Amygdala (tissue), 56 donors: Measurements from ENCODE around the gene EGLN2.

ENCODE experiments used
- DNase-seq, 56 donors: peaks; one replicate each; lab custom pipeline; 2025; lab: John Stamatoyannopoulos, UW

The EGLN2 gene

DNA sequence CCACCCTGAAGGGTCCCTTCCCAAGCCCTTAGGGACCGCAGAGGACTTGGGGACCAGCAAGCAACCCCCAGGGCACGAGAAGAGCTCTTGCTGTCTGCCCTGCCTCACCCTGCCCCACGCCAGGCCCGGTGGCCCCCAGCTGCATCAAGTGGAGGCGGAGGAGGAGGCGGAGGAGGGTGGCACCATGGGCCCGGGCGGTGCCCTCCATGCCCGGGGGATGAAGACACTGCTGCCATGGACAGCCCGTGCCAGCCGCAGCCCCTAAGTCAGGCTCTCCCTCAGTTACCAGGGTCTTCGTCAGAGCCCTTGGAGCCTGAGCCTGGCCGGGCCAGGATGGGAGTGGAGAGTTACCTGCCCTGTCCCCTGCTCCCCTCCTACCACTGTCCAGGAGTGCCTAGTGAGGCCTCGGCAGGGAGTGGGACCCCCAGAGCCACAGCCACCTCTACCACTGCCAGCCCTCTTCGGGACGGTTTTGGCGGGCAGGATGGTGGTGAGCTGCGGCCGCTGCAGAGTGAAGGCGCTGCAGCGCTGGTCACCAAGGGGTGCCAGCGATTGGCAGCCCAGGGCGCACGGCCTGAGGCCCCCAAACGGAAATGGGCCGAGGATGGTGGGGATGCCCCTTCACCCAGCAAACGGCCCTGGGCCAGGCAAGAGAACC lies 1.5 kb downstream of the EGLN2 start:
- DNase-seq, result peak in 1 of 56 donors; percentile 31

DNA sequence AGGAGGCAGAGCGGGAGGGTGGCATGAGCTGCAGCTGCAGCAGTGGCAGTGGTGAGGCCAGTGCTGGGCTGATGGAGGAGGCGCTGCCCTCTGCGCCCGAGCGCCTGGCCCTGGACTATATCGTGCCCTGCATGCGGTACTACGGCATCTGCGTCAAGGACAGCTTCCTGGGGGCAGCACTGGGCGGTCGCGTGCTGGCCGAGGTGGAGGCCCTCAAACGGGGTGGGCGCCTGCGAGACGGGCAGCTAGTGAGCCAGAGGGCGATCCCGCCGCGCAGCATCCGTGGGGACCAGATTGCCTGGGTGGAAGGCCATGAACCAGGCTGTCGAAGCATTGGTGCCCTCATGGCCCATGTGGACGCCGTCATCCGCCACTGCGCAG lies 2.0 kb downstream of the EGLN2 start:
- DNase-seq, result peak in 2 of 56 donors; percentile 18 to 45

DNA sequence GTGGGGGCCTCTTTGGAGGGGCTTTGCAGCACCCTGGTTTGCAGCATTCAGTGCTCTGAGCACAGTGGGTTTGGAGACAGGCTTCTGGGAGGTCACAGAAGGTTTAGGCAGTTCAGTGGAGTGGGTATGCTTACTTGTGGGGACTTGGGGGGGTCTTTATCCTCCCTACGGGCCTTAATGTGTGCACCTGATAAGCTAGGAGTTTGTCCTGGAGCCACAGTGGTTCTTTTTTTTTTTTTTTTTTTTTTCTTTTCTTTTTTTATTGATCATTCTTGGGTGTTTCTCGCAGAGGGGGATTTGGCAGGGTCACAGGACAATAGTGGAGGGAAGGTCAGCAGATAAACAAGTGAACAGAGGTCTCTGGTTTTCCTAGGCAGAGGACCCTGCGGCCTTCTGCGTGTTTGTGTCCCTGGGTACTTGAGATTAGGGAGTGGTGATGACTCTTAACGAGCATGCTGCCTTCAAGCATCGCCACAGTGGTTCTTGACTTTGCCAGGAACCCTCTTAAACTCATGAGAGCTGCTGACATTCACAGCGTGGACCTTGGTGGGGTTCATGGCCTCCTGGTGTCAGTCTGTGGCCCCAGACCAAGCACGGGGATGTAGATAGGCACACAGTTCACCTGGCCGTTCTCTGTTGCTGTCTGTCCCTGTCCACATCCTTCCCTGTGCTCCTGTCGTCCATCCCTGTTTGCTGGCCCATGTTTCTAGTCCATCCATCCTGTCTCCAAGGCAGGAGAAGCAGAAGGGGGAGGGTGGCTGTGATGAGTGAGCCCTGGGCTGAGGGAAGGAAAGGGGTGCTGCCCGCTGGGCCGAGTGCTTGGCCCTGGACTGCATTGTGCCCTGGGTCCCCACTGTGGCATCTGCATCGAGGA lies 2.7 kb downstream of the EGLN2 start:
- DNase-seq, result no peak

DNA sequence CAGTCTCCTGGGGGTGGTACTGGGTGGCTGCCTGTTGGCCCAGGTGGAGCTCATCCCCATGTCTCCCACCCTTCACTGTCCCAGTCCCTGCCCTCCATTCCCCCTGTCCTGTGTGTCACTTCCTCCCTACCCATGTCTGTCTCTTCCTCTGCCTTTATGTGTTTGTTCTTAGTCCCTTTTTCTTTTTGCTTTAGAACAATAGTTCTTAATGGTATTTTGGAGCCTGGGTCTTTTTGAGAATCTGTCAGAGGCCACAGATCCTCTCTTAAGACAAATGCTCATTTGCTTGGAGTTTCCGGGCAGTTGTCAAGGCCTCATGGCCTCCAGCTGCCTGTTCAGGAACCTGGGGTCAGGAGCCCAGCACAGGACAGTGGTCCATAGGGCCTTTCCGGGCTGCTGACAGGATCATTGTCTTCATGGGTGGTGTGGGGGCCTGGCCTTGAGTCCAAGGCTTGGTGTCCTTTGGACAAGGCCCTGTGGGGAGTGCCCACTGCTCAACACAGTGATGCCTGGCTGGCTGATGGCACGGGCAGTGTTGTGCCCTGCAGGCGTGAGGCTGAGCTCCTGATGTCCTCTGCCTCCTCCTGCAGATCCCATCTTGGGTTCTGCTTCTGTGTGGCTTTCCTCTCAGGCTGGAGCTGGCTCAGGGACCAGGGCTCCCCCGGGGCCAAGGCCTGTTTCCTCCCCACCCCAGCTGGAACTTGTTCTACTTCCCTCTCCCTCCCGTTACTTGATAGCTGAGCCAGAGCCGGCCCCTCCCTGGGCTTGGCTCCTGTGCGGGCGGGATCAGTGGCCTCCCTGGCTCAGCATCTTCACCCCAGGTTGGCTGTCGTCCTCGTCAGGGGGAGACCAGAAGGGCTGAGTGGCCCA lies 3.5 kb downstream of the EGLN2 start:
- peak in 2 of 56 donors; percentile 23 to 26 for DNase-seq

DNA sequence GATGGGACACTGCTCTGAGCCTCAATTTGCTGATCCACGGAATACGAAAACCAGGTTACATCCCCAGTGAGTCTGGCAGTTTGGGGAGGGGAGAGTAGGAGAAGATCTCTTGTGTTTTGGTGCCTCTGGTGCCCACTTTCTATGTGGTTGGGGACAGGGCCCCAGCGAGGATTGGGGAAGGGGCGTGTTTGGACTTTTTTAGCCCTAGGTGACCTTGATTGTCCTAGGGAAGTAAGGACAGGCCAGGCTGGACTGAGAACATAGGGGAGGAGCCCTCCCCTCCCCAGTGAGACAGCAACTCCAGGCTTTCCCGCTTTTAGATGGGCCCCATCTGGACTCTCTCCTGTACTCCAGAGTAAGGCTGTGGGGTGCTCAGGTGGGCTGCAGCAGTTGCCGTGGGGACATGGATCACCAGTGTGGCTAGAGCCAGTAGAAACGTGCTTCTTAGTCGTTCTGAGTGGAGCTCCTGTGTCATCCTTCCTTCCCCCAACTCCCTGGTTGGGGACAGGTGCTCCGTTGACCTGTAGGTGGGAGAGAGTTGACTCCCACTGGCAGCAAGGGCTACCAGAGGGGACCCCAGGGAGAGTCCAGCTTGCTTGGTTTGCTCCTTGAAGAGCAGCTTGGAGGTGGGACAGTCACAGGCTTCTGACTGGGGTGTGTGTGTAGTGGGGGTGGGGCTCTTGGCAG lies 4.3 kb downstream of the EGLN2 start:
- no peak for DNase-seq

DNA sequence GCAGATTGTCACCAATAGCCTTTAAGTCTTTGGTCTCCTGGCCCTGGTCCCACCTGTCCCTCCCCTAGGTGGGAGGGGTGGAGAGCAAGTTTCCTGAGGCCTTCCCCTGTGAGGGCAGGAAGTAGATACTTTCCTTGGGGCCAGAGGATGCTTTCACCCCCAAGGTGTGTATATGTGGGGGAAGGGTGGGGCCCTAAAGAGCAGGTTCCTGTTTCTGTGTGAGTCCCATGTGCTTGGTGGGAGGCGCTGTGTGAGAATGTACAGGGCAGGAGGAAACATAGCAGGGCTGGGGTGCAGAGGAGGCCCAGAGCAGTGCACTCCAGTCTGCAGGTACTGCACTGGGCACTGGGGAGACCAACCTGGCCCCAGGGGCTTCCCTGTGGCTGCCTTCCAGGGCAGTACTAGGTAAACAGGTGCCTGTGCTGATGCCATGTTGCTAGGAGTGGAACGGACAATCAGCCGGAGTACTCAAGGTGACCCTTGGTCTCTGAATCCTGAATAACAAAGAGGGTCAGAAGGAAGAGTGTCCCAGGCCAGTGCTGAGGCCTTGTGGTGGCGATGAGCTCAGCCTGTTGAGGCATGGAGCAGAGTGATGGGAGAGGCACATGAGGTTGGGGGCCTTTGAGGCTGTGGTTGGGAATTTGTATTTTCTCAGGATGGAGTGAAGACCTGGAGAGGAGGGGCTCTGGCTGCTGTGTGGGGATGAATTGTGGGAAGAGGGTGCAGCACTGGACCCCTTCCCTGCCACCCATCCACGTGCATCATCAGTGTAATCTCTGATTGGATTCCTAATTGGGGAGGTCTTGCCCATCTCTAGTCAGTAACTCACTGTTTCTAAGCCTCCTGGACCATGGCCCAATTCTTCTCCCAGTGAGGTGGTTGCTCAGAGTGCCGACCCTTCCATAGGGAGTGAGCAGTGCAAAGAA lies 5.1 kb downstream of the EGLN2 start:
- no peak for DNase-seq

DNA sequence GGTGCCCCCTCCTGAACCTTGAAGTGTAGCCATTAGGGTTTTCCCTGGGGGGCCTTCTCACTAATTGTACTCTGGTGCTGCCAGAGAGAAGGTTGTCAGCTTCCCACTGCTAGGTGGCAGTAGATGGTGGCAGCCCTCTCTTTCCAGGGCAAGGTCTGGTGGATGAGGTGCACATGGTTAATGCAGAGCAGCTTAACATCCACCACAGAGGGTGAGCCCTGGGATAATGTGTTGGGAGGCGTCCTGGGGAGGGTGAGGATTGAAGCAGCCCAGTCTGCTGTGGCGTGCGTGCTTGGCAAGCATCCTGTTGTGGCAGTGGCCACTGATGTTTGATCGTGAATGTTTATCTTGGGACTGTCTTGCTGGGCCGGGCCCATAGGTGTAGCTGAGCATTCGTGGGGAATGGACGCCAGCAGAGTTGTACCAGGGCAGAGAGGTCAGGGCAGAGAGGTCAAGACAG lies 5.8 kb downstream of the EGLN2 start:
- DNase-seq, result peak in 1 of 56 donors; percentile 14

DNA sequence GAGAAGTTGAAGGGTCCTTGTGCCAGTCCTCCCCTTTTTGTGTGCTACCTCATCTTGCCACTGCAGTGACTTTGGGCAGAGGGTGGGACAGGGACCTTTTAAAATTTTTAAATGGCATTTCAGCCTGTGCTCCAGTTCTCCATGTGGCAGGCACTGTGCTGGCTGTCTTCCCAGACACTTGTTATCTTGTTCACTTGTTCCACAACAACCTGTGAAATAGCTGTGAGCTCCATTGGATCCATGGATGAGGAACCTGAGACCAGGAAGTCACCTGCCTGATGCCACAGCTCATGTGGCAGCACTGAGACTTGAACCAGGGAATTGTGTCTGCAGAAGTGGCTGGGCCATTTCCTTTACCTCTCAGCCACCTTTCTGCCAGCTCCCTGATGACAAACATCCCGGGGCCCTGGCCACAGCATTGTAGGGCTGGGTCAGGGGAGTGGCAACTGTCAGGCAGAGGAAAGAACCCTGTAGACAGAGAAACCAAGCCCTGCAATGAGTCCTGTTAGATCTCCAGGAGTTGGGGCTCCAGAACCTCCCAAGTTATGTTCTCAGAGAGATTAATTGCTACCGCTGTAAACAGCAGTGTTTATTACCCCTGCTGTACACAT lies 6.4 kb downstream of the EGLN2 start:
- DNase-seq, result no peak

DNA sequence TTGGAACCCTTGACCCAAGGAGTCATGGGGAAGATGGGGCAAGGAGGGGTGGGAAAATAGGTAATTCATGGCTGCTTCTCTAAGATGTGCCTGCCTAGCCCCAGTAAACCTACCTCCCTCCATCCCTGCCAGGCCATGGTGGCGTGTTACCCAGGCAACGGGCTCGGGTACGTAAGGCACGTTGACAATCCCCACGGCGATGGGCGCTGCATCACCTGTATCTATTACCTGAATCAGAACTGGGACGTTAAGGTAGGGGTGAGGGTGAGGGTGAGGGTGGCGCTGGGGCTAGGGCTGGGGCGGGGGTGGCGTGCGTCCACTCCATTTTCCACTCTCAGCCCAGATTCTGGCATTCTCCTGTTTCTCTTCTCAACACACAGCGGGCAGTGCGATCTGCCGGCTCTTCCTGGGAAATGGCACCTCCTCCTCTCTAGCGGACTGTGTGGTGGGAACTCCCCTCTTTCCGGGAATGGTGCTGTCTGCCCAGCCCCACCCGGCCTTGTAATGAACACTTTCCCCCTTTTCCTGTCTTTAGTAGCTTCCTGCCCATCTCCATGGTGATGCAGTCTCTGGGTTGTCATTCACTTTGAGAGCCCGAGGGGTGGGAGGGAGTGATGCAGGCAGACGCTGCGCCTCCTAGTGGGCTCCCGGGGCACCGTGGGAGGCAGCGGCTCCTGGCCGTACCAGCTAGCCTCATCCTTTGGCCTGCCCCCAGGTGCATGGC lies 7.6 kb downstream of the EGLN2 start:
- DNase-seq, result peak in 54 of 56 donors; percentile 35 to 96 (median 86)

DNA sequence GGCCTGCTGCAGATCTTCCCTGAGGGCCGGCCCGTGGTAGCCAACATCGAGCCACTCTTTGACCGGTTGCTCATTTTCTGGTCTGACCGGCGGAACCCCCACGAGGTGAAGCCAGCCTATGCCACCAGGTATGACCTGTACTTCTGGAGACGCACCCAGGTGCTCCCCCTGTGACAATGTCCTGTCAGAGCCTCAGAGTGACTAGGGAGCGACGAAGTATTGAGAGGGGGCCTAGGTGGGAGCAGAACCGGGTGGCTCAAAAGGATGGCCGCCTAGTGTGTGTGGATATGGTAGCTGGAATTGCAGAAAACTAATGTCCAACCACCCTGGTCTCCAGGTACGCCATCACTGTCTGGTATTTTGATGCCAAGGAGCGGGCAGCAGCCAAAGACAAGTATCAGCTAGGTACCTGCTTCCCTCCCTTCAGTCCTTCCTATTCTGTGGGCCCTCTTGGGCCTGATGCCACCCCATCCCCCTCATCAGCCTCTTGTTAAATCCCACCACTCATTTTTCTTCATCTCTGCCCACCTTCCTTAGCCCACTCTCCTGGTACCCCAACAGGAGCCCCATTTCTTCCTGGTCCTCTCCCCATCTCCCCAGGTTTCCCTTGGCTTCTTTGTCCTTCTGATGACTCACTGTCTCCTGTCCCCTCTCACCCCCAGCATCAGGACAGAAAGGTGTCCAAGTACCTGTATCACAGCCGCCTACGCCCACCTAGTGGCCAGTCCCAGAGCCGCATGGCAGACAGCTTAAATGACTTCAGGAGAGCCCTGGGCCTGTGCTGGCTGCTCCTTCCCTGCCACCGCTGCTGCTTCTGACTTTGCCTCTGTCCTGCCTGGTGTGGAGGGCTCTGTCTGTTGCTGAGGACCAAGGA lies 8.4 kb downstream of the EGLN2 start:
- DNase-seq, result no peak

DNA sequence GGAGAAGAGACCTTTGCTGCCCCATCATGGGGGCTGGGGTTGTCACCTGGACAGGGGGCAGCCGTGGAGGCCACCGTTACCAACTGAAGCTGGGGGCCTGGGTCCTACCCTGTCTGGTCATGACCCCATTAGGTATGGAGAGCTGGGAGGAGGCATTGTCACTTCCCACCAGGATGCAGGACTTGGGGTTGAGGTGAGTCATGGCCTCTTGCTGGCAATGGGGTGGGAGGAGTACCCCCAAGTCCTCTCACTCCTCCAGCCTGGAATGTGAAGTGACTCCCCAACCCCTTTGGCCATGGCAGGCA lies 9.0 kb downstream of the EGLN2 start:
- no peak for DNase-seq

DNA sequence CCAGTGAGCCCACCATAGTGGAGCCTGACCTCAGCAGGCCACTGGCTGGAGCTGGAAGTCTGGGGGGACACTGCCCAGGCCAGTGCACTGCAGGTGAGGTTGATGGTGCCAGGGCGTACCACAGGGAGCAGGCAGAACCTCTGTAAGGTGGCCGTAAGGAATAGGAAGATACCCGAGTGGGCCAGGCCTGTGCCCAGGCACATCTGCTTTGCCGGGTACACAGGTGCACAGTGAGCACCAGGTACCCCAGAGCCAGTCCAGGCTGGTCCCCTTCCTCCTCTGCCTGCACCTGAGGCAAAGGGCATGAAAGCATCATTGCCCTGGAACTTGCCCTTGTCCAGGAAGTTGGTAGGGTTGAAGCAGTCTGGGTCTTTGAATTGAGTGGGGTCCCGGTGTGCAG lies 9.5 kb downstream of the EGLN2 start:
- DNase-seq, result no peak

DNA sequence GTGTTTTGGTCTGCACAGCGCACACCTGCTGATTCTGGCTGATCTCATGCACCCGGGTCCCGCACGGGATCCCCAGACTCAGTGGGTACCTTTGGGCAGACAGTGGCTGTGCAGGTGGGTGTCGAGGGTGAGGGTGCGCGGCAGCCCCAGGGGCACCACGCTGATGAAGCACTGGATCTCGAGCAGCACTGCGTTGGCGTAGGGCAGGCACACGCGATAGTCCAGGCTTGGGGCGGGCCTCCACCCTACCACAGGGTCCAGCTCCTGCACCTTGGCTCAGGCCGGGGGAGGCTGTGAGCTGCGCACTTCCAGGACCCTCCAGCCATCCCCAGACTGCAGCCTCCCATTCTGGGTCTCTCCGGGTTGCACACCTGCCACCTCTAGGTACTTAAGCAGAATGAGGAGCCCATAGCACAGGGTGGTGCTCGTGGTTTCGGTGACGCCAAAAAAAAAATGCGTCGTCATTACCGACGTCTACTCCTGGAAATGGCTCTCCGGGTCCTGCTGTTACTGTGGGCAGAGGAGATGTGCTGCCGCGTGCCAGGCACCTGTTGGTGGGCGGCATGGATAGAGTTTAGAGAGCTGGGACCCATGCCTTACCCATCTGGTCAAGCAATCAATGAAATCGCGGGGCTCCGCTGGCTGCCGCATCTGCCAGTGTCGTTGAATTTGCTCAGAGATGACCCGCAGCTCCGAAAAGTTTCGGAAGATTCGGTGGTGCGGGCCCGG lies 10.5 kb downstream of the EGLN2 start:
- DNase-seq, result no peak

DNA sequence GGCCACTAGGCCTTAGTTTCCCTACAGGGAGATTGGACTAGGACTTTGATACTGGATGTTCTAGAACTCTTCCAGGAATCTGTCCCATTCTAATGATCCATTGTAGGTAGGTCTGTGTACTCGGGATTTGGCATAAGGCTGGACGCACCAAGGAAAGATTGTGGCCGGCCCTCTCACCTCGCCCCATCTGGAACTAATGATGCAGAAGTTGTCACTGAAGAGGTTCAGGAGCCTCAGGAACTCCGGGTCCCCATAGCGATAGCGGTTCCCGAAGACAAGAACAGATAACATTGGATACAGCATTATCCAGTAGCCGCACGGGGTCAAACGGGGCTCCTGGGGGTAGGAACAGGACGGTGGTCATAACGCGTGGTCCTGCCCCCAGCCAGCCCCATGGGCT lies 11.2 kb downstream of the EGLN2 start:
- no peak for DNase-seq

DNA sequence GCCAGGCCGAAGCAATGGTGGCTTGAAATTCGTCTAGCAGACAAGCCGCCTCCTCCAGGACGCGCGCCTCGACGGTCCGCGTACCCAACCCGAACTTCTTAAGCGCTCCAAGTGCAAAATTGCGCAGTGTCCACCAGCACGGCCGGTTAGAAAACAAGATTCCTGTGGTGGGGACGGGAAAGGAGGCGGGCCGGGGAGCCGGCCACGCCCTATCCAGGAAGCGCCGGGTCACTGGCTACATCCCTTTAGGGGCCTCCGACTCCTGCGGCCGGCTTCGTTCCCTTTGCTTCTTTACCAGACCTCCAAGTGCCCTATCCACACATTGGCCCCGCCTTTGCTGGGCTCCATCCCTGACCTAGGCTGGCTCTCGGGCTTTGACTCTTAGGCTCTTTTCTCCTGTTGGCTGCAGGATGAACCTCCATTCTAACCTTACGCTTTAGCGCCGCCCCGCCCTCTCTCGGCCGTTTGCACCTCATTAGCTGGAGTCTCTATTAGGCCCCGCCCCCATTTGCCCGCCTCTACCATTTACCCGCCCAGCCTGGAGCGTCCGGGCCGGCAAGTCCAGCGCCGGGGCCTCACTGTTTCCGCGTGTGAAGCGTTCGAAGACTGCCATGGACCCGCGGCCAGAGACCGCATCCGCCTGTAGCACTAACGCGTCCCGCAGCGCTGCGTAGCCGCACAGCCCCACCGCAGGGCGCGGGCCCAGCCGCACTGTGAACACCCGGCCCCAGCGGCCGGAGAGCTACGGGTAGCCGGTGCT lies 11.8 kb downstream of the EGLN2 start:
- DNase-seq, result peak in 50 of 56 donors; percentile 33 to 85 (median 68)
